Measurements from ENCODE around the gene KCNB1. TPM values are rescaled to one million over a fixed set of nuclear protein-coding genes. Genes with fewer than 3 reads are reported as not detected.

Gene KCNB1
- polyA plus RNA-seq, 1 donor from 2014 or later, result 3.6 TPM

DNA sequence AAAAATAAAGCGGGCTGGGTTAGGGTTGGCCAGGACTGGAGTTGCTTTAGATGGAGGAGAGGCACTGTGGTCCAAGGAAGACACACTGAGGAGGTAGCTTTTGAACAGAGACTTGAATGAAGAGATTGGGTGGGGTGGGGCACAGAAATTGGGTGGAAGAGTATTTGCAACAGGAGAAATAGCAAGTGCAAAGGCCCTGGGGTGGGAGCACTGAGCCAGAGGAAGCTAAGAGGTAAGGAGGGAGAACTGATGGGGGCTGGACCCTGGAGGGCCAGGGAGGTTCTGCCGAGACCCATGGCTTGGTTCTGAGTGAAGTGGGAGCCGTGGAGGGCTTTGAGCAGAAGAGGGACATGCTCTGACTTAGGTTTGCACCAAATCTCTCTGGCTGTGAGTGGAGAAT is 45.4 kb downstream of the KCNB1 start:
- Histone ChIP-seq H3K27me3 (ENCODE audit: insufficient read depth, low read depth, low read length) (no peaks in the 10 kb centered on the region), H3K9me2 (ENCODE audit: insufficient read depth, low read length) (no peaks in the 10 kb centered on the region), H3F3A (ENCODE audit: insufficient read depth, low read length, poor library complexity, severe bottlenecking) (peaks cover 5% of the 10 kb centered on the region), H2AFZ (ENCODE audit: low read depth, low read length) (no peak overlapping the region), H3K9me3 (ENCODE audit: low read length) (no peaks in the 10 kb centered on the region), H3K36me3 (ENCODE audit: insufficient read depth, low read length) (no peaks in the 10 kb centered on the region), H3K4me3 (ENCODE audit: low read length) (no peak overlapping the region), H3K9ac (ENCODE audit: low read length) (no peak overlapping the region), H4K20me1 (ENCODE audit: insufficient read depth) (no peaks in the 10 kb centered on the region), H3K4me2 (ENCODE audit: low read length) (no peak overlapping the region), H3K27ac (ENCODE audit: low read length) (no peak overlapping the region), H3K79me2 (replicated peaks; ENCODE audit: insufficient read depth, low read length) (no peaks in the 10 kb centered on the region)
- TF ChIP-seq EP300 (conservative IDR thresholded peaks at IDR 0.05; ENCODE audit: poor library complexity, severe bottlenecking) (no peak), POLR2AphosphoS5 (IDR thresholded peaks at IDR 0.05) (no peak)

DNA sequence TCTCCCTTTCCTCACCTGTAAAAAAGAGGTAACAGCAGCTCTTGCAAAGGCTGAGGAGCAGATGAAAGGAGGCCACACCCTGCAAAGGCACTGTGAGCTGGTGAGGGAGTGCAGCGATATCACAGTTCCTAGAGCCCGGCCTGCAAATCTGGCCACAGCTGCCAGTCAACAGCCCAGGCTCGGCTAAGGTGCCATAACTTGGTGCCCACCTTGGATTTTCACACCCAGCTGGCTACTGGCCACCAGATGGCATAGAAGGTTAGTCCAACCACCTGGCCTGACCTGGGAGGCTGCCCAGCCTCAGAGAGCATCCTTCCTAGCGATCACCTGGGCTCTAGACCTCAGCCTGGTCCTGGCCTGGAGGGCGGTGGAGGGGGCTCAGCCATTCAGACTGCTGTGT is 46.8 kb downstream of the KCNB1 start:
- Histone ChIP-seq H3K9me3 (ENCODE audit: low read length) (no peaks in the 10 kb centered on the region), H3K9ac (ENCODE audit: low read length) (no peak overlapping the region), H2AFZ (ENCODE audit: low read depth, low read length) (no peak overlapping the region), H3K27ac (ENCODE audit: low read length) (no peak overlapping the region), H3K79me2 (replicated peaks; ENCODE audit: insufficient read depth, low read length) (no peaks in the 10 kb centered on the region), H3K9me2 (ENCODE audit: insufficient read depth, low read length) (no peaks in the 10 kb centered on the region), H4K20me1 (ENCODE audit: insufficient read depth) (no peaks in the 10 kb centered on the region), H3K4me3 (ENCODE audit: low read length) (no peak overlapping the region), H3F3A (ENCODE audit: insufficient read depth, low read length, poor library complexity, severe bottlenecking) (peaks cover 5% of the 10 kb centered on the region), H3K27me3 (ENCODE audit: insufficient read depth, low read depth, low read length) (no peaks in the 10 kb centered on the region), H3K36me3 (ENCODE audit: insufficient read depth, low read length) (no peaks in the 10 kb centered on the region), H3K4me2 (ENCODE audit: low read length) (no peak overlapping the region)
- TF ChIP-seq, protein P1, sequence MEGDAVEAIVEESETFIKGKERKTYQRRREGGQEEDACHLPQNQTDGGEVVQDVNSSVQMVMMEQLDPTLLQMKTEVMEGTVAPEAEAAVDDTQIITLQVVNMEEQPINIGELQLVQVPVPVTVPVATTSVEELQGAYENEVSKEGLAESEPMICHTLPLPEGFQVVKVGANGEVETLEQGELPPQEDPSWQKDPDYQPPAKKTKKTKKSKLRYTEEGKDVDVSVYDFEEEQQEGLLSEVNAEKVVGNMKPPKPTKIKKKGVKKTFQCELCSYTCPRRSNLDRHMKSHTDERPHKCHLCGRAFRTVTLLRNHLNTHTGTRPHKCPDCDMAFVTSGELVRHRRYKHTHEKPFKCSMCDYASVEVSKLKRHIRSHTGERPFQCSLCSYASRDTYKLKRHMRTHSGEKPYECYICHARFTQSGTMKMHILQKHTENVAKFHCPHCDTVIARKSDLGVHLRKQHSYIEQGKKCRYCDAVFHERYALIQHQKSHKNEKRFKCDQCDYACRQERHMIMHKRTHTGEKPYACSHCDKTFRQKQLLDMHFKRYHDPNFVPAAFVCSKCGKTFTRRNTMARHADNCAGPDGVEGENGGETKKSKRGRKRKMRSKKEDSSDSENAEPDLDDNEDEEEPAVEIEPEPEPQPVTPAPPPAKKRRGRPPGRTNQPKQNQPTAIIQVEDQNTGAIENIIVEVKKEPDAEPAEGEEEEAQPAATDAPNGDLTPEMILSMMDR (IDR thresholded peaks at IDR 0.05; ENCODE audit: poor library complexity, severe bottlenecking), result no peak
- TF ChIP-seq EP300 (conservative IDR thresholded peaks at IDR 0.05; ENCODE audit: poor library complexity, severe bottlenecking) (no peak), EZH2 (IDR thresholded peaks at IDR 0.05; ENCODE audit: borderline replicate concordance, insufficient read depth, low read length, poor library complexity, severe bottlenecking) (no peak), RAD21 (conservative IDR thresholded peaks at IDR 0.05) (no peak)
- TF ChIP-seq, protein P2, sequence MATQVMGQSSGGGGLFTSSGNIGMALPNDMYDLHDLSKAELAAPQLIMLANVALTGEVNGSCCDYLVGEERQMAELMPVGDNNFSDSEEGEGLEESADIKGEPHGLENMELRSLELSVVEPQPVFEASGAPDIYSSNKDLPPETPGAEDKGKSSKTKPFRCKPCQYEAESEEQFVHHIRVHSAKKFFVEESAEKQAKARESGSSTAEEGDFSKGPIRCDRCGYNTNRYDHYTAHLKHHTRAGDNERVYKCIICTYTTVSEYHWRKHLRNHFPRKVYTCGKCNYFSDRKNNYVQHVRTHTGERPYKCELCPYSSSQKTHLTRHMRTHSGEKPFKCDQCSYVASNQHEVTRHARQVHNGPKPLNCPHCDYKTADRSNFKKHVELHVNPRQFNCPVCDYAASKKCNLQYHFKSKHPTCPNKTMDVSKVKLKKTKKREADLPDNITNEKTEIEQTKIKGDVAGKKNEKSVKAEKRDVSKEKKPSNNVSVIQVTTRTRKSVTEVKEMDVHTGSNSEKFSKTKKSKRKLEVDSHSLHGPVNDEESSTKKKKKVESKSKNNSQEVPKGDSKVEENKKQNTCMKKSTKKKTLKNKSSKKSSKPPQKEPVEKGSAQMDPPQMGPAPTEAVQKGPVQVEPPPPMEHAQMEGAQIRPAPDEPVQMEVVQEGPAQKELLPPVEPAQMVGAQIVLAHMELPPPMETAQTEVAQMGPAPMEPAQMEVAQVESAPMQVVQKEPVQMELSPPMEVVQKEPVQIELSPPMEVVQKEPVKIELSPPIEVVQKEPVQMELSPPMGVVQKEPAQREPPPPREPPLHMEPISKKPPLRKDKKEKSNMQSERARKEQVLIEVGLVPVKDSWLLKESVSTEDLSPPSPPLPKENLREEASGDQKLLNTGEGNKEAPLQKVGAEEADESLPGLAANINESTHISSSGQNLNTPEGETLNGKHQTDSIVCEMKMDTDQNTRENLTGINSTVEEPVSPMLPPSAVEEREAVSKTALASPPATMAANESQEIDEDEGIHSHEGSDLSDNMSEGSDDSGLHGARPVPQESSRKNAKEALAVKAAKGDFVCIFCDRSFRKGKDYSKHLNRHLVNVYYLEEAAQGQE (IDR thresholded peaks at IDR 0.05; ENCODE audit: borderline replicate concordance), result no peak

DNA sequence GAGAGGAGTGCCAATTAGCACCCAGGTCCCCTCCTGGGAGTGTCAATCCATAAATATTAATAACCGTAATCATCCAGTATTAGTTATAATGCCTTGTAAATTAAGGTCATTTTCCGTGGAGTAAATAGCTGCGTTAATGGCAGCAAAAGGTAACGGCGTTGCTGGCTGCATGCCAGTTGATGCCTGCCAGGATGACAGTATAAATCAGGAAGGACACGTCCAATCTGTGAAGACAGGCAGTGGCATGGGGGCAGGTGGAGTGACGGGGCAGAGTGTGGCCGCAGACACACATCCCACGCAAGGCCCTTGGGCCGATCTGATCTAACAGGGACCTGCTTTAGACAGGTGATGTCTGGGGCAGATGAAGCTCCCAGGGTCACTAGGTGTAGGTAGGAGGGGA is 49.1 kb downstream of the KCNB1 start:
- Histone ChIP-seq H3K4me2 (ENCODE audit: low read length) (peak overlapping the region; percentile 10), H3K36me3 (ENCODE audit: insufficient read depth, low read length) (no peaks in the 10 kb centered on the region), H3K27ac (ENCODE audit: low read length) (peak overlapping the region; percentile 84), H3K9ac (ENCODE audit: low read length) (peak overlapping the region; percentile 66), H3F3A (ENCODE audit: insufficient read depth, low read length, poor library complexity, severe bottlenecking) (peaks cover 5% of the 10 kb centered on the region), H3K4me3 (ENCODE audit: low read length) (peak overlapping the region; percentile 34), H3K27me3 (ENCODE audit: insufficient read depth, low read depth, low read length) (no peaks in the 10 kb centered on the region), H4K20me1 (ENCODE audit: insufficient read depth) (no peaks in the 10 kb centered on the region), H2AFZ (ENCODE audit: low read depth, low read length) (no peak overlapping the region), H3K9me3 (ENCODE audit: low read length) (no peaks in the 10 kb centered on the region), H3K79me2 (replicated peaks; ENCODE audit: insufficient read depth, low read length) (no peaks in the 10 kb centered on the region), H3K9me2 (ENCODE audit: insufficient read depth, low read length) (no peaks in the 10 kb centered on the region)
- TF ChIP-seq EZH2 (IDR thresholded peaks at IDR 0.05; ENCODE audit: borderline replicate concordance, insufficient read depth, low read length, poor library complexity, severe bottlenecking) (no peak), POLR2AphosphoS5 (IDR thresholded peaks at IDR 0.05) (peak; percentile 62), RAD21 (conservative IDR thresholded peaks at IDR 0.05) (no peak), MXI1 (conservative IDR thresholded peaks at IDR 0.05; ENCODE audit: poor library complexity, severe bottlenecking) (peak; percentile 16), EP300 (conservative IDR thresholded peaks at IDR 0.05; ENCODE audit: poor library complexity, severe bottlenecking) (peak; percentile 54), SMC3 (conservative IDR thresholded peaks at IDR 0.05; ENCODE audit: poor library complexity) (no peak), TAF1 (IDR thresholded peaks at IDR 0.05; ENCODE audit: low read depth) (no peak)
- TF ChIP-seq, protein P2 (IDR thresholded peaks at IDR 0.05; ENCODE audit: borderline replicate concordance), result no peak
- TF ChIP-seq, protein P1 (IDR thresholded peaks at IDR 0.05; ENCODE audit: poor library complexity, severe bottlenecking), result no peak
